ENCODE results near the gene SSBP1. TPM values are rescaled to one million over a fixed set of nuclear protein-coding genes. Genes with fewer than 3 reads are reported as not detected.

The SSBP1 gene
- total RNA-seq, 1 experiment from 2014 or later: 174 TPM

GRCh38 chr7:141788296-141788695 is 50.1 kb downstream of the SSBP1 start:
- DNase-seq (ENCODE audit: low read depth, low spot score): no peak
- BruUV-seq (replicated peaks): no TSS peak
- Histone ChIP-seq H3K9me3 (ENCODE audit: control insufficient read depth, insufficient read depth, low read depth, low read length) (no peaks in the 10 kb centered on the region), H3K27ac (ENCODE audit: low read length) (no peak overlapping the region), H3K4me3 (ENCODE audit: low read depth in 2 of 2, low read length in 2 of 2) (no peak overlapping the region), H3K4me1 (ENCODE audit: control insufficient read depth, insufficient read depth, low read length) (no peaks in the 10 kb centered on the region), H3K27me3 (ENCODE audit: control insufficient read depth, insufficient read depth, low read length) (no peaks in the 10 kb centered on the region), H3K36me3 (ENCODE audit: control insufficient read depth, insufficient read depth, low read length) (no peaks in the 10 kb centered on the region)
- no peak for ATAC-seq
- TF ChIP-seq SIN3A (IDR thresholded peaks at IDR 0.05; ENCODE audit: borderline replicate concordance, insufficient read depth, low read depth, low read length) (no peak), POLR2AphosphoS5 (IDR thresholded peaks at IDR 0.05; ENCODE audit: low read depth, low read length) (no peak), TCF7L2 (IDR thresholded peaks at IDR 0.05; ENCODE audit: low read depth, low read length) (no peak), REST (IDR thresholded peaks at IDR 0.05; ENCODE audit: insufficient read depth in 1 of 2, low read depth in 2 of 2, low read length in 1 of 2) (no peak)
- TF ChIP-seq, protein P1, sequence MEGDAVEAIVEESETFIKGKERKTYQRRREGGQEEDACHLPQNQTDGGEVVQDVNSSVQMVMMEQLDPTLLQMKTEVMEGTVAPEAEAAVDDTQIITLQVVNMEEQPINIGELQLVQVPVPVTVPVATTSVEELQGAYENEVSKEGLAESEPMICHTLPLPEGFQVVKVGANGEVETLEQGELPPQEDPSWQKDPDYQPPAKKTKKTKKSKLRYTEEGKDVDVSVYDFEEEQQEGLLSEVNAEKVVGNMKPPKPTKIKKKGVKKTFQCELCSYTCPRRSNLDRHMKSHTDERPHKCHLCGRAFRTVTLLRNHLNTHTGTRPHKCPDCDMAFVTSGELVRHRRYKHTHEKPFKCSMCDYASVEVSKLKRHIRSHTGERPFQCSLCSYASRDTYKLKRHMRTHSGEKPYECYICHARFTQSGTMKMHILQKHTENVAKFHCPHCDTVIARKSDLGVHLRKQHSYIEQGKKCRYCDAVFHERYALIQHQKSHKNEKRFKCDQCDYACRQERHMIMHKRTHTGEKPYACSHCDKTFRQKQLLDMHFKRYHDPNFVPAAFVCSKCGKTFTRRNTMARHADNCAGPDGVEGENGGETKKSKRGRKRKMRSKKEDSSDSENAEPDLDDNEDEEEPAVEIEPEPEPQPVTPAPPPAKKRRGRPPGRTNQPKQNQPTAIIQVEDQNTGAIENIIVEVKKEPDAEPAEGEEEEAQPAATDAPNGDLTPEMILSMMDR (IDR thresholded peaks at IDR 0.05): no peak
- in situ Hi-C loops (cut with HindIII; ENCODE audit: low pct_unique_long_range_greater_than_20kb, low sequenced_read_pairs): no loop called here
- ChIA-PET POLR2A (no interaction called here), CTCF (interaction anchor here (0.8 kb wide), 1 partner anchor 9 kb away, joined by 3 read pairs; no protein-coding TSS in a partner anchor)
- intact Hi-C loops (cut with micrococcal nuclease; ENCODE audit: unreplicated experiment): loop anchor here (5.0 kb wide), 1 partner anchor 136 kb away; no protein-coding TSS in a partner anchor

GRCh38 chr7:141789917-141790316 is 51.8 kb downstream of the SSBP1 start, which contains the start of gene TAS2R5:
Gene TAS2R5, plus strand, starts transcription at chr7:141790217. Its CDS starts 145 bp downstream, at chr7:141790362.
- in situ Hi-C loops (cut with HindIII; ENCODE audit: low pct_unique_long_range_greater_than_20kb, low sequenced_read_pairs): no loop called here
- CTCF ChIA-PET: no interaction called here
- TF ChIP-seq TCF7L2 (IDR thresholded peaks at IDR 0.05; ENCODE audit: low read depth, low read length) (no peak), SIN3A (IDR thresholded peaks at IDR 0.05; ENCODE audit: borderline replicate concordance, insufficient read depth, low read depth, low read length) (no peak), REST (IDR thresholded peaks at IDR 0.05; ENCODE audit: insufficient read depth in 1 of 2, low read depth in 2 of 2, low read length in 1 of 2) (no peak), POLR2AphosphoS5 (IDR thresholded peaks at IDR 0.05; ENCODE audit: low read depth, low read length) (no peak)
- TF ChIP-seq, protein P1 (IDR thresholded peaks at IDR 0.05): no peak
- intact Hi-C loops (cut with micrococcal nuclease; ENCODE audit: unreplicated experiment): loop anchor here (5.0 kb wide), 1 partner anchor 138 kb away; no protein-coding TSS in a partner anchor
- DNase-seq (ENCODE audit: low read depth, low spot score) (no peak), ATAC-seq (no peak)
- no TSS peak for BruUV-seq (replicated peaks)
- no peaks in the 10 kb centered on the region for H3K9me3 ChIP-seq (ENCODE audit: control insufficient read depth, insufficient read depth, low read depth, low read length)
- H3K4me1 ChIP-seq (ENCODE audit: control insufficient read depth, insufficient read depth, low read length): no peaks in the 10 kb centered on the region
- H3K4me3 ChIP-seq (ENCODE audit: low read depth in 2 of 2, low read length in 2 of 2): no peak within 1 kb of the TSS
- H3K36me3 ChIP-seq (ENCODE audit: control insufficient read depth, insufficient read depth, low read length): no peaks in the 10 kb centered on the region
- H3K27me3 ChIP-seq (ENCODE audit: control insufficient read depth, insufficient read depth, low read length): no peaks in the 10 kb centered on the region
- POLR2A ChIA-PET: no interaction called here
- no peak within 1 kb of the TSS for H3K27ac ChIP-seq (ENCODE audit: low read length)

Data from Panc1 (cell line).